HepG2 (cell line): Measurements from ENCODE around the gene PAX4. TPM values are rescaled to one million over a fixed set of nuclear protein-coding genes. Genes with fewer than 3 reads are reported as not detected.

ENCODE experiments used
- ARID2 ChIP-seq: sonication (generic); formaldehyde crosslinking; IDR thresholded peaks from 2 replicates; pipeline ENCODE4 v1.8.1; 2022; ENCODE audit warnings: mild to moderate bottlenecking, missing genetic modification reagents, borderline replicate concordance
- CENPX ChIP-seq: sonication (generic); formaldehyde crosslinking; IDR thresholded peaks from 2 replicates; pipeline ENCODE4 v1.9.0; 2021; ENCODE audit warnings: mild to moderate bottlenecking, missing genetic modification reagents, moderate library complexity
- ELF1 ChIP-seq: sonication (generic); formaldehyde crosslinking; IDR thresholded peaks from 2 replicates; pipeline ENCODE4 v1.4.0; 2020; ENCODE audit warnings: missing genetic modification reagents
- HNF4A ChIP-seq: sonication (generic); formaldehyde crosslinking; IDR thresholded peaks from 2 replicates; pipeline ENCODE4 v1.4.0; 2020; ENCODE audit warnings: missing genetic modification reagents
- PBX2 ChIP-seq: IDR thresholded peaks from 2 replicates; pipeline ENCODE4 v1.6.1; 2016; ENCODE audit warnings: control low read depth
- RBAK ChIP-seq: sonication (generic); formaldehyde crosslinking; IDR thresholded peaks from 2 replicates; pipeline ENCODE4 v1.5.1; 2020; ENCODE audit warnings: mild to moderate bottlenecking, missing genetic modification reagents
- RFX1 ChIP-seq: fragments of 450-650 bp; IDR thresholded peaks from 2 replicates; pipeline ENCODE4 v1.6.1; 2017
- SOX6 ChIP-seq, 2 experiments: fragments of 450-650 bp in 1 of 2; sonication (generic) in 1 of 2; formaldehyde crosslinking in 1 of 2; IDR thresholded peaks; 2 replicates each; pipeline versions ENCODE4 v1.4.0 to v1.6.1; 2017 to 2020; ENCODE audit warnings: antibody characterized with exemption in 1 of 2, mild to moderate bottlenecking in 1 of 2, missing genetic modification reagents in 1 of 2
- STAT6 ChIP-seq: sonication (generic); formaldehyde crosslinking; IDR thresholded peaks from 2 replicates; pipeline ENCODE4 v1.4.0; 2020; ENCODE audit warnings: missing genetic modification reagents, mild to moderate bottlenecking, borderline replicate concordance
- ZC3H4 ChIP-seq: sonication (generic); formaldehyde crosslinking; IDR thresholded peaks from 2 replicates; pipeline ENCODE4 v1.4.0; 2020; ENCODE audit warnings: missing genetic modification reagents, borderline replicate concordance
- ZFP36L1 ChIP-seq: sonication (generic); formaldehyde crosslinking; IDR thresholded peaks from 2 replicates; pipeline ENCODE4 v1.8.0; 2022; ENCODE audit warnings: mild to moderate bottlenecking, missing genetic modification reagents, moderate library complexity
- ZNF639 ChIP-seq: conservative IDR thresholded peaks from 2 replicates; pipeline ENCODE4 v1.6.1; 2018; ENCODE audit warnings: missing genetic modification reagents
- polyA plus RNA-seq, 8 experiments: library from polyadenylated mRNA; depleted of rRNA in 3 of 8; stranded (reverse) in 7 of 8; unstranded in 1 of 8; fragments of >200 nt; fragmentation: Illumina TruSeq in 4 of 8; extraction: Trizol in 4 of 8; gene quantifications; 2 replicates each; pipeline versions ENCODE4 v1.2.1 to v1.2.3, GENCODE V29; 2011 to 2016; ENCODE audit warnings: low read depth in 4 of 8, missing spikeins in 1 of 8, mixed read lengths in 1 of 8; ENCODE audit not compliant: insufficient read depth in 1 of 8
- total RNA-seq, 5 experiments: library from RNA; depleted of rRNA; stranded (reverse); fragments of >200 nt; fragmentation: Illumina TruSeq; extraction: Trizol; gene quantifications; 2 replicates each; pipeline ENCODE4 v1.2.3, GENCODE V29; 2016; ENCODE audit warnings: low read depth in 1 of 5
- TF ChIP-seq, protein P1 (sequence below): sonication (generic); formaldehyde crosslinking; IDR thresholded peaks from 2 replicates; pipeline ENCODE4 v1.5.1; 2020; ENCODE audit warnings: mild to moderate bottlenecking, missing genetic modification reagents, borderline replicate concordance
- TF ChIP-seq, protein P2 (sequence below): sonication (generic); formaldehyde crosslinking; IDR thresholded peaks from 2 replicates; pipeline ENCODE4 v1.5.0; 2020; ENCODE audit warnings: mild to moderate bottlenecking, missing genetic modification reagents

The PAX4 gene
- total and polyA plus RNA-seq, 2 of the 13 experiments (the other 11 are each of a cell fraction or from before 2014, with no cell fraction given): not detected

- TF ChIP-seq, protein P1, sequence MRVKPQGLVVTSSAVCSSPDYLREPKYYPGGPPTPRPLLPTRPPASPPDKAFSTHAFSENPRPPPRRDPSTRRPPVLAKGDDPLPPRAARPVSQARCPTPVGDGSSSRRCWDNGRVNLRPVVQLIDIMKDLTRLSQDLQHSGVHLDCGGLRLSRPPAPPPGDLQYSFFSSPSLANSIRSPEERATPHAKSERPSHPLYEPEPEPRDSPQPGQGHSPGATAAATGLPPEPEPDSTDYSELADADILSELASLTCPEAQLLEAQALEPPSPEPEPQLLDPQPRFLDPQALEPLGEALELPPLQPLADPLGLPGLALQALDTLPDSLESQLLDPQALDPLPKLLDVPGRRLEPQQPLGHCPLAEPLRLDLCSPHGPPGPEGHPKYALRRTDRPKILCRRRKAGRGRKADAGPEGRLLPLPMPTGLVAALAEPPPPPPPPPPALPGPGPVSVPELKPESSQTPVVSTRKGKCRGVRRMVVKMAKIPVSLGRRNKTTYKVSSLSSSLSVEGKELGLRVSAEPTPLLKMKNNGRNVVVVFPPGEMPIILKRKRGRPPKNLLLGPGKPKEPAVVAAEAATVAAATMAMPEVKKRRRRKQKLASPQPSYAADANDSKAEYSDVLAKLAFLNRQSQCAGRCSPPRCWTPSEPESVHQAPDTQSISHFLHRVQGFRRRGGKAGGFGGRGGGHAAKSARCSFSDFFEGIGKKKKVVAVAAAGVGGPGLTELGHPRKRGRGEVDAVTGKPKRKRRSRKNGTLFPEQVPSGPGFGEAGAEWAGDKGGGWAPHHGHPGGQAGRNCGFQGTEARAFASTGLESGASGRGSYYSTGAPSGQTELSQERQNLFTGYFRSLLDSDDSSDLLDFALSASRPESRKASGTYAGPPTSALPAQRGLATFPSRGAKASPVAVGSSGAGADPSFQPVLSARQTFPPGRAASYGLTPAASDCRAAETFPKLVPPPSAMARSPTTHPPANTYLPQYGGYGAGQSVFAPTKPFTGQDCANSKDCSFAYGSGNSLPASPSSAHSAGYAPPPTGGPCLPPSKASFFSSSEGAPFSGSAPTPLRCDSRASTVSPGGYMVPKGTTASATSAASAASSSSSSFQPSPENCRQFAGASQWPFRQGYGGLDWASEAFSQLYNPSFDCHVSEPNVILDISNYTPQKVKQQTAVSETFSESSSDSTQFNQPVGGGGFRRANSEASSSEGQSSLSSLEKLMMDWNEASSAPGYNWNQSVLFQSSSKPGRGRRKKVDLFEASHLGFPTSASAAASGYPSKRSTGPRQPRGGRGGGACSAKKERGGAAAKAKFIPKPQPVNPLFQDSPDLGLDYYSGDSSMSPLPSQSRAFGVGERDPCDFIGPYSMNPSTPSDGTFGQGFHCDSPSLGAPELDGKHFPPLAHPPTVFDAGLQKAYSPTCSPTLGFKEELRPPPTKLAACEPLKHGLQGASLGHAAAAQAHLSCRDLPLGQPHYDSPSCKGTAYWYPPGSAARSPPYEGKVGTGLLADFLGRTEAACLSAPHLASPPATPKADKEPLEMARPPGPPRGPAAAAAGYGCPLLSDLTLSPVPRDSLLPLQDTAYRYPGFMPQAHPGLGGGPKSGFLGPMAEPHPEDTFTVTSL (CRISPR knock-in tag): no peak
- TF ChIP-seq ARID2 (CRISPR knock-in tag) (no peak), STAT6 (CRISPR knock-in tag) (no peak), HNF4A (CRISPR knock-in tag) (no peak), ZFP36L1 (CRISPR knock-in tag) (no peak), ELF1 (CRISPR knock-in tag) (no peak), SOX6 (IDR thresholded peaks at IDR 0.05) (no peak), SOX6 (CRISPR knock-in tag; IDR thresholded peaks at IDR 0.05) (no peak), RFX1 (no peak), RBAK (CRISPR knock-in tag) (no peak), ZNF639 (CRISPR knock-in tag) (no peak), ZC3H4 (CRISPR knock-in tag) (no peak), PBX2 (CRISPR knock-in tag) (peak; percentile 43; the same call in 1 of the 2 replicates), CENPX (CRISPR knock-in tag) (no peak)
- TF ChIP-seq, protein P2, sequence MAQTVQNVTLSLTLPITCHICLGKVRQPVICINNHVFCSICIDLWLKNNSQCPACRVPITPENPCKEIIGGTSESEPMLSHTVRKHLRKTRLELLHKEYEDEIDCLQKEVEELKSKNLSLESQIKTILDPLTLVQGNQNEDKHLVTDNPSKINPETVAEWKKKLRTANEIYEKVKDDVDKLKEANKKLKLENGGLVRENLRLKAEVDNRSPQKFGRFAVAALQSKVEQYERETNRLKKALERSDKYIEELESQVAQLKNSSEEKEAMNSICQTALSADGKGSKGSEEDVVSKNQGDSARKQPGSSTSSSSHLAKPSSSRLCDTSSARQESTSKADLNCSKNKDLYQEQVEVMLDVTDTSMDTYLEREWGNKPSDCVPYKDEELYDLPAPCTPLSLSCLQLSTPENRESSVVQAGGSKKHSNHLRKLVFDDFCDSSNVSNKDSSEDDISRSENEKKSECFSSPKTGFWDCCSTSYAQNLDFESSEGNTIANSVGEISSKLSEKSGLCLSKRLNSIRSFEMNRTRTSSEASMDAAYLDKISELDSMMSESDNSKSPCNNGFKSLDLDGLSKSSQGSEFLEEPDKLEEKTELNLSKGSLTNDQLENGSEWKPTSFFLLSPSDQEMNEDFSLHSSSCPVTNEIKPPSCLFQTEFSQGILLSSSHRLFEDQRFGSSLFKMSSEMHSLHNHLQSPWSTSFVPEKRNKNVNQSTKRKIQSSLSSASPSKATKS (CRISPR knock-in tag): no peak
Measured at GRCh38 chr7:127635659-127636285, 17.8 kb upstream of the PAX4 start (continued).
